Gastrocnemius medialis (tissue), 4 donors: ENCODE results near the gene IWS1. TPM values are rescaled to one million over a fixed set of nuclear protein-coding genes. Genes with fewer than 3 reads are reported as not detected.

Experiments
- ATAC-seq, 2 donors: fragments of 150-250 bp; one replicate each; pipeline ENCODE4 v1.9.1; 2016
- DNase-seq, 2 donors: peaks; one replicate each; pipeline ENCODE4 v3.0.0-alpha.2; 2019
- H3K27ac ChIP-seq, 4 donors: fragments of 200-600 bp; sonication (generic); 1 replicate in 1 of 4; 2 replicates in 3 of 4; pipeline ENCODE4 v1.5.1; 2016 to 2018; ENCODE audit warnings: mild to moderate bottlenecking in 2 of 4, moderate library complexity in 1 of 4
- H3K27me3 ChIP-seq, 3 donors: fragments of 200-600 bp; sonication (generic) in 2 of 3; 1 replicate in 1 of 3; 2 replicates in 2 of 3; pipeline versions ENCODE4 v1.5.1 to v1.6.0; 2016 to 2019; ENCODE audit warnings: mild to moderate bottlenecking in 1 of 3, moderate library complexity in 1 of 3
- H3K36me3 ChIP-seq, 2 donors: fragments of 200-600 bp; sonication (generic) in 1 of 2; one replicate each; pipeline ENCODE4 v1.5.1; 2017 to 2018
- H3K4me1 ChIP-seq, 2 donors: fragments of 200-600 bp; sonication (generic) in 1 of 2; one replicate each; pipeline ENCODE4 v1.5.1; 2016 to 2017; ENCODE audit warnings: mild to moderate bottlenecking in 2 of 2
- H3K4me3 ChIP-seq, 4 donors: fragments of 200-600 bp; sonication (generic) in 3 of 4; 1 replicate in 1 of 4; 2 replicates in 3 of 4; pipeline ENCODE4 v1.5.1; 2016 to 2019; ENCODE audit warnings: mild to moderate bottlenecking in 2 of 4
- H3K9me3 ChIP-seq, 3 donors: fragments of 200-600 bp; sonication (generic) in 2 of 3; 1 replicate in 1 of 3; 2 replicates in 2 of 3; pipeline ENCODE4 v1.5.1; 2016 to 2019
- POLR2A ChIP-seq, 2 donors: fragments of 450-650 bp; IDR thresholded peaks; one replicate each; pipeline ENCODE4 v1.6.1; 2017; ENCODE audit warnings: antibody characterized with exemption in 2 of 2, mild to moderate bottlenecking in 2 of 2, moderate library complexity in 2 of 2
- in situ Hi-C, 4 donors: fragments of 200-750 bp; cut with MboI; loops; one replicate each; pipeline versions ENCODE4 v1.15.0 to v1.8.0; 2017; ENCODE audit warnings: low sequenced_read_pairs in 4 of 4
- intact Hi-C: fragments of 100-400 bp; cut with DNase I; formaldehyde crosslinking; loops from one replicate; pipeline ENCODE4 v1.15.1; 2023; ENCODE audit warnings: low total_unique reads
- total RNA-seq, 4 donors: library from RNA; depleted of rRNA; stranded (reverse); fragments of >200 nt; gene quantifications; one replicate each; pipeline versions ENCODE4 v1.1.0 to v1.2.3, GENCODE V29; 2016
- TF ChIP-seq, protein P1 (sequence below), 5 experiments: fragments of 450-650 bp in 3 of 5; fragments of 200-600 bp in 2 of 5; sonication (generic) in 2 of 5; IDR thresholded peaks in 4 of 5; conservative IDR thresholded peaks in 1 of 5; 1 replicate in 4 of 5; 2 replicates in 1 of 5; pipeline ENCODE4 v1.5.1; 2016 to 2019; ENCODE audit warnings: antibody characterized with exemption in 5 of 5, mild to moderate bottlenecking in 3 of 5, moderate library complexity in 3 of 5

Gene IWS1
- total RNA-seq, 4 donors from 2014 or later = 50.5 to 77.0 (median 65.3) TPM

DNA sequence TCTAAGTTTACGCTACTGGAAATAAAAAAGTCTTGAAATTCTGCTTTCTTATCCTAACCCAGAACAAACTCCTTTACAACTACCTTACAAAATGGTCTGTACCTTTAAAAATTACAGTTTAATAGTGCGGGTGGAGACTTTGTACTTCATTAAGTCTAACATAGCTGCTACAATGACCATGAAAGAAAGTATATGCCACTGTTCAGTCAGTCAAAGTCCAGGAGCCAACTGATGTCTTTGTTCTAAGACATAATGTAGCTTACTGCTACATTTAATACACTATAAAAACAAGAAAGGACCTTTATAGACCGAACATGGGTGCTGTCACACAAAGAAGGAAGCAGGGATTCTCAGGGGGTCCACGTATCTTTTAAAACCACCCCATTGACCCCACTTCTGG, 36.0 kb downstream of the IWS1 start:
- H3K4me1 ChIP-seq = no peaks in the 10 kb centered on the region
- no peak for ATAC-seq
- H3K27me3 ChIP-seq = no peaks in the 10 kb centered on the region
- in situ Hi-C loops (loop anchor here in 1 of 4 donors (25.0 kb wide), 1 partner anchor 153 kb away; no protein-coding TSS in a partner anchor), intact Hi-C loops (no loop called here)
- no peak overlapping the region for H3K27ac ChIP-seq
- TF ChIP-seq, protein P1, sequence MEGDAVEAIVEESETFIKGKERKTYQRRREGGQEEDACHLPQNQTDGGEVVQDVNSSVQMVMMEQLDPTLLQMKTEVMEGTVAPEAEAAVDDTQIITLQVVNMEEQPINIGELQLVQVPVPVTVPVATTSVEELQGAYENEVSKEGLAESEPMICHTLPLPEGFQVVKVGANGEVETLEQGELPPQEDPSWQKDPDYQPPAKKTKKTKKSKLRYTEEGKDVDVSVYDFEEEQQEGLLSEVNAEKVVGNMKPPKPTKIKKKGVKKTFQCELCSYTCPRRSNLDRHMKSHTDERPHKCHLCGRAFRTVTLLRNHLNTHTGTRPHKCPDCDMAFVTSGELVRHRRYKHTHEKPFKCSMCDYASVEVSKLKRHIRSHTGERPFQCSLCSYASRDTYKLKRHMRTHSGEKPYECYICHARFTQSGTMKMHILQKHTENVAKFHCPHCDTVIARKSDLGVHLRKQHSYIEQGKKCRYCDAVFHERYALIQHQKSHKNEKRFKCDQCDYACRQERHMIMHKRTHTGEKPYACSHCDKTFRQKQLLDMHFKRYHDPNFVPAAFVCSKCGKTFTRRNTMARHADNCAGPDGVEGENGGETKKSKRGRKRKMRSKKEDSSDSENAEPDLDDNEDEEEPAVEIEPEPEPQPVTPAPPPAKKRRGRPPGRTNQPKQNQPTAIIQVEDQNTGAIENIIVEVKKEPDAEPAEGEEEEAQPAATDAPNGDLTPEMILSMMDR (IDR thresholded peaks at IDR 0.05 in 4 of 5, conservative IDR thresholded peaks at IDR 0.05 in 1 of 5) = no peak
- no peak for TF ChIP-seq POLR2A (IDR thresholded peaks at IDR 0.05)
- no peaks in the 10 kb centered on the region for H3K9me3 ChIP-seq
- DNase-seq = no peak
- H3K4me3 ChIP-seq = no peak overlapping the region
- H3K36me3 ChIP-seq = peaks cover 0 to 96% of the 10 kb centered on the region in 2 donors

DNA sequence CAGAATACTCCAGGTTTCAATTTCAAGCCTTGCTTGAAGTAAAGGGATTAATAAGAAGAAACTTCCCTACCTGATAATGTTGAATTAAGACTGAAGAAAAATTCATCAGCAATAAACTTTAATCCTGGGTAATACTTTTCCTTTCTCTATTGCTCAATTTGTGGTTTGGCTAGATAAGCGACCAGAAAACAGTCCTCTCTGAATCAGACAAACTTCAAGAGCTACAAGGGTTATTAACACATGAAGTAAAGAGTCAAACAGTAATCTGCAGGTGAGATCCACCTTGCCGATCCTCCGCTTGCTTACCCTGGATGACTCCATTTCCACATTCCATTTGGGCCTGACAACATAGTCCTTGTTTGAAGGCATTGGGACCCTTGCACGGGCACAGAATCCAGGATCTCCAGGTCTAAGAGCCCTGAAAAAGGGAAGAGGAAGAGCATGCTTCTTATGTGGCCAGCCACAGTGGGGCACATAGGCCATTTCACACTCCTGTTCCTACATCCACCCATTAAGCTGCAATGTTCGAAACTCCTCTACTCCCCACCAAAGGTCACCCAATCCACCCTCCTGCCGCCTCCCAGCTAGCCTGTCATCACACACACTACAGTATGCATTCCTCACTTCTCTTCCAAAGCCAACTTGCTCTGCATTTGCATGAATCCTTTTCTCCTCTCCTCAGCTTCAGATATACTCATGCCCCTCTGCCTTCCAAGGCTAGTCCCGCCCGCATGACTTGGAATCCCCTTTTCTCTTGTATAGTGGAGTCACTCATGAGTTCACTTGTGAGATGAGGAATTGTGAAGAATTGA, 39.8 kb downstream of the IWS1 start:
- Histone ChIP-seq H3K27ac (no peak overlapping the region), H3K4me1 (no peaks in the 10 kb centered on the region), H3K36me3 (peaks cover 0 to 84% of the 10 kb centered on the region in 2 donors), H3K4me3 (no peak overlapping the region), H3K9me3 (no peaks in the 10 kb centered on the region), H3K27me3 (no peaks in the 10 kb centered on the region)
- intact Hi-C loops (no loop called here), in situ Hi-C loops (loop anchor here in 2 of 4 donors (10.0 to 25.0 kb wide), 2 partner anchors 149 to 152 kb away; no protein-coding TSS in a partner anchor)
- no peak for ATAC-seq
- TF ChIP-seq POLR2A (IDR thresholded peaks at IDR 0.05) = no peak
- TF ChIP-seq, protein P1 (IDR thresholded peaks at IDR 0.05 in 4 of 5, conservative IDR thresholded peaks at IDR 0.05 in 1 of 5) = no peak
- DNase-seq = no peak

DNA sequence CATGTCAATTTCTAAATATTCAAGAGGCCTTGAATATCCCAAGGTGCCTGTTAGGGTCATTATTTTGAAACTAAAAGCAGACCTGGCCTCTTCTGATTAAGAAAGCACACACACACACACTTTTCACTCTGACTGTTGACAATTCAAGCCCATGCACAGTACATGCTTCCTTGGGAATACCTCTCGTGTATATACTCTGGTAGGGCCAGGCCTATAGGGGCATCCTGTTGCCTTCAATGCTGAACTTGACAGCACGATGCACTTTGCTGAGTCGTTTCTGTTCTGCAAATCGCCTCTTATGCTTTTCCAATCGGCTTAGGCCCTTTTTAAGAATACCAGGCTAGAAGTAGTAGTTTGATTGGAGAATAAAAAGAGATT, 40.6 kb downstream of the IWS1 start:
- Histone ChIP-seq H3K9me3 (no peaks in the 10 kb centered on the region), H3K27me3 (no peaks in the 10 kb centered on the region), H3K4me3 (no peak overlapping the region), H3K27ac (no peak overlapping the region), H3K36me3 (peaks cover 0 to 85% of the 10 kb centered on the region in 2 donors), H3K4me1 (no peaks in the 10 kb centered on the region)
- in situ Hi-C loops (loop anchor here in 2 of 4 donors (10.0 to 25.0 kb wide), 2 partner anchors 148 to 151 kb away; no protein-coding TSS in a partner anchor), intact Hi-C loops (no loop called here)
- ATAC-seq (no peak), DNase-seq (no peak)
- TF ChIP-seq, protein P1 (IDR thresholded peaks at IDR 0.05 in 4 of 5, conservative IDR thresholded peaks at IDR 0.05 in 1 of 5) = no peak

DNA sequence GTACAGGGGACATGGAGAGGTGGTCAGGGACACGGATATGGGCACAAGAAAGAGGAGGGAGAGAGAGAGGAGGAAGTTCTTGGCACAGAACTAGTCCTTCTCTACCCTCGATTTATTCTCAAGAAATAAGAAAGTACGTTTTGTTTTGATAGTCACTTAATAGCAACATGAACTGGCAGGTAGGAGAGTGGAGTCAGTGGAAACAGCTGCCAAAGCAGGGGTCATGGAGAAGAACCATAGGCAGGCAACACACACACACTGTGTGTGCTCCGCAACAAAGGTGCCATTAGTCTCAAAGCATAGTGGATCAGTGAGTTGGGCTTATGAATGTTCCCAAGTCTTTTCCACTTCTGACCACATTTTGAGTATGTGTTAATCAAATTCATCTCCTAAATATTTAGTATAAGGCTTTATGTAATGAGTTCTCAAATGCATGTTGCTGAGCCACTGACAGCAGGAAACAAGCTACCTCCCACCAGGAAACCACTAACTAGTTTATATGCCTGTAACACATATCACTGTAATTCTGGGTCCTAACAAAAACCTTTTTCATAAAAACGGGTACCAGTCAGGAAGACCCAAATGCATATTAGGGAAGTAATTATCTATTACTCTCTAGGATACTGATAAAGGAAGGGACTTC, 41.1 kb downstream of the IWS1 start:
- no peak overlapping the region for H3K27ac ChIP-seq
- peaks cover 0 to 85% of the 10 kb centered on the region in 2 donors for H3K36me3 ChIP-seq
- TF ChIP-seq POLR2A (IDR thresholded peaks at IDR 0.05) = no peak
- TF ChIP-seq, protein P1 (IDR thresholded peaks at IDR 0.05 in 4 of 5, conservative IDR thresholded peaks at IDR 0.05 in 1 of 5) = no peak
- intact Hi-C loops (no loop called here), in situ Hi-C loops (loop anchor here in 2 of 4 donors (10.0 to 25.0 kb wide), 2 partner anchors 148 to 150 kb away; no protein-coding TSS in a partner anchor)
- no peak overlapping the region for H3K4me3 ChIP-seq
- ATAC-seq (no peak), DNase-seq (no peak)
- no peaks in the 10 kb centered on the region for H3K27me3 ChIP-seq
- no peaks in the 10 kb centered on the region for H3K4me1 ChIP-seq
- H3K9me3 ChIP-seq = no peaks in the 10 kb centered on the region
